Ishikawa (cell line): ENCODE measurements around the gene ADAM19.

Experiments used
- CEBPB ChIP-seq: IDR thresholded peaks from 2 replicates; pipeline ENCODE4 v1.6.1; 2012
- CREB1 ChIP-seq: IDR thresholded peaks from 2 replicates; pipeline ENCODE4 v1.6.1; 2012; ENCODE audit warnings: low read depth
- EGR1 ChIP-seq: IDR thresholded peaks from 2 replicates; pipeline ENCODE4 v1.6.1; 2012
- EP300 ChIP-seq: IDR thresholded peaks from 2 replicates; pipeline ENCODE4 v1.6.1; 2012; ENCODE audit warnings: borderline replicate concordance
- FOXM1 ChIP-seq: IDR thresholded peaks from 2 replicates; pipeline ENCODE4 v1.6.1; 2012; ENCODE audit warnings: low read depth, borderline replicate concordance
- MAX ChIP-seq: IDR thresholded peaks from 2 replicates; pipeline ENCODE4 v1.6.1; 2012
- NFIC ChIP-seq: IDR thresholded peaks from 2 replicates; pipeline ENCODE4 v1.6.1; 2012
- RAD21 ChIP-seq: IDR thresholded peaks from 2 replicates; pipeline ENCODE4 v1.6.1; 2012; ENCODE audit warnings: low read depth
- REST ChIP-seq: IDR thresholded peaks from 2 replicates; pipeline ENCODE4 v1.6.1; 2012; ENCODE audit warnings: low read depth, mild to moderate bottlenecking
- TAF1 ChIP-seq: IDR thresholded peaks from 2 replicates; pipeline ENCODE4 v1.6.1; 2012; ENCODE audit warnings: low read depth, mild to moderate bottlenecking
- TCF12 ChIP-seq: IDR thresholded peaks from 2 replicates; pipeline ENCODE4 v1.6.1; 2012; ENCODE audit warnings: low read depth
- TEAD4 ChIP-seq: IDR thresholded peaks from 2 replicates; pipeline ENCODE4 v1.6.1; 2012
- USF1 ChIP-seq: IDR thresholded peaks from 2 replicates; pipeline ENCODE4 v1.6.1; 2012
- YY1 ChIP-seq: IDR thresholded peaks from 2 replicates; pipeline ENCODE4 v1.6.1; 2012; ENCODE audit warnings: low read depth
- ZBTB7A ChIP-seq: IDR thresholded peaks from 2 replicates; pipeline ENCODE4 v1.6.1; 2012; ENCODE audit warnings: low read depth

Gene ADAM19

GRCh38 chr5:157486221-157486681 is 89.3 kb downstream of the ADAM19 start:
- TF ChIP-seq YY1 (no peak), CEBPB (no peak), MAX (no peak), CREB1 (no peak), EGR1 (no peak), EP300 (no peak), REST (no peak), TAF1 (no peak)

- TF ChIP-seq RAD21 (no peak), NFIC (no peak), TEAD4 (no peak), TCF12 (no peak), CREB1 (no peak), MAX (no peak), YY1 (no peak), CEBPB (no peak), FOXM1 (no peak), EP300 (no peak), EGR1 (no peak), TAF1 (no peak), ZBTB7A (no peak), REST (no peak), USF1 (no peak)
These were observed 89.8 kb downstream of the ADAM19 start for GRCh38 chr5:157485811-157486210.

GRCh38 chr5:157485340-157485739 is 90.2 kb downstream of the ADAM19 start:
- TF ChIP-seq TCF12 (no peak), USF1 (no peak), NFIC (no peak), TEAD4 (no peak), EP300 (no peak), ZBTB7A (no peak), FOXM1 (no peak), EGR1 (no peak), RAD21 (no peak), MAX (no peak), REST (no peak), YY1 (no peak)

GRCh38 chr5:157484768-157485167 is 90.8 kb downstream of the ADAM19 start:
- TF ChIP-seq FOXM1 (no peak), REST (no peak), RAD21 (no peak)
